ENCODE measurements around the gene QSOX2. TPM values are rescaled to one million over a fixed set of nuclear protein-coding genes. Genes with fewer than 3 reads are reported as not detected.

Gene QSOX2
- total RNA-seq, 1 experiment from 2014 or later: 34.6 TPM

- Histone ChIP-seq H3K4me1 (ENCODE audit: control insufficient read depth in 1 of 2, insufficient read depth in 2 of 2, low read length in 2 of 2) (peaks cover 2 to 8% of the 10 kb centered on the region in 2 experiments; a peak in 3 of 4 replicates), H3K27ac (ENCODE audit: low read depth, low read length) (no peak overlapping the region), H3K27me3 (ENCODE audit: insufficient read depth, low read length) (no peaks in the 10 kb centered on the region), H3K4me2 (ENCODE audit: low read length) (no peak overlapping the region), H2AFZ (ENCODE audit: low read depth, low read length, poor library complexity, severe bottlenecking) (no peak overlapping the region), H3K79me2 (ENCODE audit: insufficient read depth, low read length) (no peaks in the 10 kb centered on the region), H3K36me3 (ENCODE audit: control insufficient read depth in 1 of 2, insufficient read depth in 2 of 2, low read length in 2 of 2) (no peaks in the 10 kb centered on the region), H3K9ac (ENCODE audit: low read length) (no peak overlapping the region), H4K20me1 (ENCODE audit: insufficient read depth) (no peaks in the 10 kb centered on the region), H3K4me3 (replicated peaks in 1 of 2; ENCODE audit: low read depth in 1 of 2, low read length in 2 of 2) (no peak overlapping the region), H3K9me3 (ENCODE audit: control insufficient read depth in 1 of 2, insufficient read depth in 1 of 2, low read depth in 1 of 2, low read length in 2 of 2) (no peaks in the 10 kb centered on the region), H3K9me2 (ENCODE audit: insufficient read depth) (no peaks in the 10 kb centered on the region)
- RAD21 ChIA-PET (ENCODE audit: low non-redundant PET in 1 of 2, low total read pairs in 2 of 2, uncharacterized antibody in 2 of 2, unreplicated experiment in 2 of 2): no interaction called here
- ATAC-seq: no peak
- DNase-seq (ENCODE audit: low read depth, low spot score): no peak
- CTCF ChIA-PET: no interaction called here
- POLR2A ChIA-PET: no interaction called here
- intact Hi-C loops (cut with micrococcal nuclease): no loop called here
- no TSS peak for BruUV-seq (replicated peaks)
- TF ChIP-seq ZNF274 (IDR thresholded peaks at IDR 0.05; ENCODE audit: low read depth, low read length): no peak
- TF ChIP-seq EGR1 (IDR thresholded peaks at IDR 0.05; ENCODE audit: low read depth): no peak
- no peak for TF ChIP-seq MAX (IDR thresholded peaks at IDR 0.05)
- TF ChIP-seq CEBPB (IDR thresholded peaks at IDR 0.05; ENCODE audit: low read depth): no peak
- TF ChIP-seq SIN3A (IDR thresholded peaks at IDR 0.05; ENCODE audit: low read depth): no peak
- no peak for TF ChIP-seq SRF (IDR thresholded peaks at IDR 0.05; ENCODE audit: low read depth)
- TF ChIP-seq FOSL1 (IDR thresholded peaks at IDR 0.05; ENCODE audit: low read depth): no peak
- TF ChIP-seq POLR2A (IDR thresholded peaks at IDR 0.05; ENCODE audit: borderline replicate concordance, extremely low read depth, insufficient read depth, insufficient read length): no peak
- TF ChIP-seq EZH2phosphoT487 (IDR thresholded peaks at IDR 0.05; ENCODE audit: borderline replicate concordance): no peak
- no peak for TF ChIP-seq TCF7L2 (IDR thresholded peaks at IDR 0.05; ENCODE audit: borderline replicate concordance, extremely low read depth, insufficient read depth, insufficient read length)
- TF ChIP-seq JUND (IDR thresholded peaks at IDR 0.05): no peak
- no peak for TF ChIP-seq CBX3 (IDR thresholded peaks at IDR 0.05; ENCODE audit: low read depth)
- no peak for TF ChIP-seq ZBTB33 (IDR thresholded peaks at IDR 0.05; ENCODE audit: extremely low read depth, insufficient replicate concordance, low read length)
- TF ChIP-seq EZH2 (IDR thresholded peaks at IDR 0.05): no peak
- no peak for TF ChIP-seq ELF1 (IDR thresholded peaks at IDR 0.05; ENCODE audit: borderline replicate concordance, low read depth)
- no peak for TF ChIP-seq REST (IDR thresholded peaks at IDR 0.05; ENCODE audit: low read depth)
- no peak for TF ChIP-seq CTCF (IDR thresholded peaks at IDR 0.05 in 2 of 3, conservative IDR thresholded peaks at IDR 0.05 in 1 of 3; ENCODE audit: borderline replicate concordance in 1 of 3, insufficient read depth in 1 of 3, low read depth in 2 of 3, low read length in 2 of 3)
- no peak for TF ChIP-seq RAD21 (IDR thresholded peaks at IDR 0.05; ENCODE audit: low read depth)
- no peak for TF ChIP-seq SP1 (IDR thresholded peaks at IDR 0.05; ENCODE audit: low read depth)
- no peak for TF ChIP-seq YY1 (IDR thresholded peaks at IDR 0.05; ENCODE audit: extremely low read depth, insufficient replicate concordance, low read depth, low read length)
Measured at GRCh38 chr9:136185596-136186366, 59.8 kb downstream of the QSOX2 start.
